T-helper 1 cell (primary cell): ENCODE measurements around the gene CFAP44.
A peak's percentile ranks its signal among the peaks of the same experiment; 100 is the strongest.
"Not testable (repeated sequence)": the region's sequence is repeated elsewhere in the genome, so short reads cannot be mapped to it uniquely, and the experiment has no call there.

ENCODE experiments used
- DNase-seq, 5 donors: peaks; one replicate each; pipeline ENCODE4 v3.0.0-alpha.2; 2012 to 2020
- total RNA-seq, 4 donors: gene quantifications; one replicate each; lab custom pipeline; 2026; lab: John Stamatoyannopoulos, UW

CFAP44 gene, protein sequence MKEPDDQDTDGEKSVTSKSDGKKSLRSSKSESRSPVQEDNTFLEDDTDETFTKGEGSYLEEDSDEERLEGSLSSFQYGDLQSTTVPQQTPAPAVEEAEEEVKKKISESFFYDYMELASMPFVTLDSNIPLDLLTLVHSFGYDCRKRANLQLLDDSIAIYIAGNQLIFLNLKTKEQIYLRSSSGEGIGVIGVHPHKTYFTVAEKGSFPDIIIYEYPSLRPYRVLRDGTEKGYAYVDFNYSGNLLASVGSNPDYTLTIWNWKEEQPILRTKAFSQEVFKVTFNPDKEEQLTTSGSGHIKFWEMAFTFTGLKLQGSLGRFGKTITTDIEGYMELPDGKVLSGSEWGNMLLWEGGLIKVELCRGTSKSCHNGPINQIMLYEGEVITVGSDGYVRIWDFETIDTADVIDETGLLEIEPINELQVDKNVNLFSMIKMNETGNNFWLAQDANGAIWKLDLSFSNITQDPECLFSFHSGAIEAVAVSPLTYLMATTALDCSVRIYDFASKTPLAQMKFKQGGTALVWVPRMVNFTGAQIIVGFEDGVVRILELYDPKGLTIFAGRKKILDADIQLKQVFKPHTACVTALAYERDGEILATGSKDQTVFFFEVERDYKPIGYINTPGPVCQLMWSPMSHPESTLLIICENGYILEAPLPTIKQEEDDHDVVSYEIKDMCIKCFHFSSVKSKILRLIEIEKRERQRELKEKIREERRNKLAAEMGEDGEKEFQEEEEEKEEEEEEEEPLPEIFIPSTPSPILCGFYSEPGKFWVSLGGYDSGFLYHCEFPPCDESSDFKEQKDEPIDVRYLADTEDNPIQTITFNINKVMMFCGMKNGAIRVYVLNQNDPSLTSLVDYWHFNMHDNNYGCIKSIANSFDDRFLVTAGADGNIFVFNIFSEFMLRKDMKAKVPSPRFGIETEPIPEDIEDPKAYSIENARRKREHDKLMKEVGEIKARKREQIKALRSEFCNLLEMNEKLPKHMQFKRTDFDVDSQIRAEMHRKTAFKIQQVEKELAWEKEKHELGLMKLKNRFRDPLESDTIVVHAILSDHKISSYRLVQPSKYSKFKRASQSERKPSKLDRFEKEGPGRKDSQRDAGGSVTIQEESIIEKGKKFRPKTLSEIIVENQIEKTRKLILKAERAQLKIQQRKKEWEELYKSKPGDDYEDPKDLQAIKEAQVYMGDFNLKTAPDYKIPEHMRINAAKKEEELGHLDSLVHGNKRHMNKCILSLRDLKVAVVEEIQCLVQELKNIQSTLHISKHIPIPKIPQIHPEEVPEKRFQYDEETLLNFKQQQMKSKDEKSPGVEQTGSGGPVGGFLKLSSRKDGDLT (N-terminal part only)
- total RNA-seq = 11.4 to 21.1 (median 18.5) reads per million in 4 donors

DNA sequence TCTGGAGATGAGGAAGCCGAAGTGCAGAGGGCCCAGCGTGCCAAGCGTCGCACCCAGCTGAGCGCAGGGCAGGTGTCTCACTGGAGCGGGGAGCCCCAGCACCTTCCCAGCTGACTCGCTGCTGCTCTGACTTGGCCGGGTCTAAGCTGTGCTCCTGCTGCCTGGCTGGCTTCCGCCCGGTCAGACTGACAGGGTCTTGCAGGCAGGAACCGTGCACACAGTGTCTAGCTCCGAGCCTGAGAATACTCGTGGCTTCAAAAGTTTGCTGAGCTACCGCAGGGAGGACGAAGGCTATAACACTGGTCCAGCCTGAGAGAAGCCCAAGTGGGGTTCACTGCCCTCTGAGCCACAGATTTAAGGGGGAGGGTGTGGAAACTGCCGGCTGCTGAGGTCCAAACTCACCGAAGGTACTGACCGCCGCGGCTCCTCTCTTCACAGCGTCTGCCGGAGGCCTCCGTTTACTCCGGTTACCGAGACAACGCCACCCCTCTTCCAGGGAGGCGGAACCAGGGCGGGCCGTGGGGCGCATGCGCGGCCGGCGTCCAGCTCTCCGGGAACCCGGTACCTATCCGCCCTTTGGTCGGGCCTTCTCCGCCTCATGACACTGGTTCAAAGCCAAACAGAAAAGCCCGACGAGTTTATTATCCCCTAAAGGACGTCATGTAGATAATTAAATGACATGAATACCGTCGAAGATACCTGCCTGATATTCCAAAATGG is at the start of gene CFAP44:
TSS of gene CFAP44 (minus strand) at position 443 of the 720 bp plus-strand sequence. CDS start 7,829 bp downstream, outside the sequence.
- peak; percentile 12 to 36 (median 22) for DNase-seq

DNA sequence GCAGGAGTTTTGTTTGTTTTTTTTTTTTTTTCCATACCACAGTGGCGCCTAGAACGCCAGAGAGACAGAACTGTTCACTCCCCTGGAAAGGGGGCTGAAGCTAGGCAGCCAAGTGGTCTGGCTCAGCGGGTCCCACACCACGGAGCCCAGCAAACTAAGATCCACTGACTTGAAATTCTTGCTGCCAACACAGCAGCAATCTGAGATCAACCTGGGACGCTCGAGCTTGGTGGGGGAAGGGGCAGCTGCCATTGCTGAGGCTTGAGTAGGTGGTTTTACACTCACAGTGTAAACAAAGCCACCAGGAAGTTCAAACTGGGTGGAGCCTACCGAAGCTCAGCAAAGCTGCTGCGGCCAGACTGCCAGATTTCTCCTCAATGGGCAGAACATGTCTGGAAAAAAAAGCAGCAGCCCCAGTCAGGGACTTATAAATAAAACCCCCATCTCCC is 43.9 kb upstream of the CFAP44 start:
- DNase-seq = peak in 3 of 5 donors; percentile 10 to 33 (median 14)

DNA sequence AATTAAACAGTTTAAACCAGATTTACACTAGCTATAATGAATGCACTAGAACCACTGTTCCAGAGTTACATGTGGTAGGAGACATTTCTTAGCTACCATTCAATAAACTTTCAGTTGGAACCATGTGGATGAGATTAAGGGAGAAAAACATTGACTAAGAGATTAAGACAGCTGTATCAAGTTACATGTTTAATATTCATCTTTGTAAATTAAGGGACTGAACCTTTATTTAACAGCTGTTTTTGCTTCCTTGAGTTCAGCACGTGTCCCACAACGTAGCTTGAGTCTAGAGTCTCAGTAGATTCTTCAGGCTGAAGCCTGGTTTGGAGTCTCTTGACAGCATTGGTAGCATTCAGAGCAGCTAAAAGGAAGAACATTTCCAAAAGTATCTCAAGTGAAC is 27.2 kb upstream of the CFAP44 start:
- DNase-seq = no peak

DNA sequence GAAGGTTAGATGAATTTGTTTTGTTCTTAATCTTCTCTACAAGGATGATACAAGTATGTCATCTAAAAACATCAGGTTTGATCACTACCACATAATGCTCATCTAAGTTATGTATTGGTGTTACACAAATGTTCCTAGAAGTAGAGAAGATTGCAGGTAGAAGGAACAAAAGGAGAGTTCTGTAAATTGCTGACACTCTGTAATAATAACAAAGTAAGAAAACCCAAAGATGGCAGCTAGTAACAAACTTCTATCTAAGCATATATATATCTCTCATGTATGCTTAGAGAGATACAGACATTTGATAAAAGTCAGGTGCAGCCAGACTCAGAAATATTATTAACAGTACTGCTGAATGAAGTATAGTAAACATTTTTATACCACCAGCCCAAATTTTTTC is 20.2 kb upstream of the CFAP44 start:
- no peak for DNase-seq

DNA sequence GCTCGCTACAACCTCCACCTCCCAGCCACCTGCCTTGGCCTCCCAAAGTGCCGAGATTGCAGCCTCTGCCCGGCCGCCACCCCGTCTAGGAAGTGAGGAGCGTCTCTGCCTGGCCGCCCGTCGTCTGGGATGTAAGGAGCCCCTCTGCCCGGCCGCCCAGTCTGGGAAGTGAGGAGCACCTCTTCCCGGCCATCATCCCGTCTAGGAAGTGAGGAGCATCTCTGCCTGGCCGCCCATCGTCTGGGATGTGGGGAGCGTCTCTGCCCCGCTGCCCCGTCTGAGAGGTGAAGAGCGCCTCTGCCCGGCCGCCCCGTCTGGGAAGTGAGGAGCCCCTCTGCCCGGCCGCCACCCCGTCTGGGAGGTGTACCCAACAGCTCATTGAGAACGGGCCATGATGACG is 17.3 kb upstream of the CFAP44 start:
- DNase-seq = not testable (repeated sequence)

DNA sequence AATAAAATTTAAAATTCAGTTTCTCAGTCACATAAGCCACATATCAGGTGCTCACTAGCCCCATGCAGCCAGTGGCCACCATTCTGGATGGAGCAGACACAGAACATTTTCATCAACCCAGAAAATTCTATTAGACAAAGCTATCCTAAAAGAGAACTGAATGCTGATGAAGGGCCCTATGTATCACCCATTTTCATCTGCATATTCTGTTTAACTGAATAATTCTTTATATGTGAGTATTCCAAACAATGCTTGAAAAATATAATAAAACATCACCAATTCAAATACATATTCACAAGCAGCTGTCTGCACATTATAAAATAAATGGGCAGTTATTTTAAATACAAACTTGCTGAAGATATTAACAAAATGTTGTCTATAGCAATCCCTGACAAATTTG is 14.2 kb upstream of the CFAP44 start:
- DNase-seq = no peak

DNA sequence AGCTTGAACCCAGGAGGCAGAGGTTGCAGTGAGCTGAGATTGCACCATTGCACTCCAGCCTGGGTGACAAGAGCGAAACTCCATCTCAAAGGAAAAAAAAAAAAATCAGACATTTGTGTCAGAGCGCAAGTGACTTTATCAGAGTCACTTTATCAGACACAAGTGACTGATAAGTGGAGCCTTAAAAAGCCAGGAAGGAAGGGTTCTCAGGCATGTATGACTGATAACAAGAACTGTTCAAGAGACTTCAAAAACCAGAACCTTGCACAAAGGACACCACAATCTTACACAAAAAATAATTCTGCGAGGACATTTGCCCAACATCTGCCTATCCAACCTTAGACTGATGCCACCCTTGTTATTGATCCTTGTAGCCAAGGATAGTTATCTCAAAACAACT is 13.3 kb upstream of the CFAP44 start:
- DNase-seq = peak in 1 of 5 donors; percentile 36

DNA sequence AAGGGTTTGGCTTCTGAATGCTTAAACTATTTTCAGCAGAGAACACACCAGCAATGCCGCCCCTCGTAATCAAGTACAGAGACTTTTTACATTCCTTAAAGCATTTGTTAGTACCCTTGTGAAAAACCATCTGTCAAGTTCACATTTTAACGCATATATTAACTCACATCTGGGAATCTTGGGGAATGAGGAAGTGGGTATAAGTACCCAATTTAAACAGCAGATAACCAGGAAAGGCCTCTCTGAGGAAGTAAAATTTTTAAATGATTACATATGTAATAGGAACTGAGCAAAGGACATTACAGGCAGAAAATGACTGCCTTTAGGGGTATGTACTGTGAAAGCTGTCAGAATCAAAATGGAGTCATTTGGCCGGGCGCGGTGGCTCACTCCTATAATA is 12.8 kb upstream of the CFAP44 start:
- no peak for DNase-seq

DNA sequence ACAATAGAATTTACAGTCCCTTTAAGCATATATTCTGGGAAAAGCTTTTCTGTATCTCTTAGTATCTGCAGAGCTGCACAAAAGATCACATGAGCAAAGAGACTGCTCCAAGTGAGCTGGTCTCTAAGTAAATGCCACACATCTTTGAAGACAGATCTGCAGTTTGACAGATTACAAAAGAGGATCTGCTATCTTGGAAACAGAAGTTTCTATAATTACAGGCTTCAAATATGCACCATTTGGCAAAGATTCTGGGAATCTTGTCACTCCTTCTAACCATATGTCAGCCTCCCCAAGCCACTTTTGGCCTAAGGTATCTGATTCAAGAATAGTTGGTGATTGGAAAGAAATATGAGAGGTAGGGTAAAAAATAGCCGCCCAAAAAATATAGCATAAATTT is 9.6 kb upstream of the CFAP44 start:
- no peak for DNase-seq

DNA sequence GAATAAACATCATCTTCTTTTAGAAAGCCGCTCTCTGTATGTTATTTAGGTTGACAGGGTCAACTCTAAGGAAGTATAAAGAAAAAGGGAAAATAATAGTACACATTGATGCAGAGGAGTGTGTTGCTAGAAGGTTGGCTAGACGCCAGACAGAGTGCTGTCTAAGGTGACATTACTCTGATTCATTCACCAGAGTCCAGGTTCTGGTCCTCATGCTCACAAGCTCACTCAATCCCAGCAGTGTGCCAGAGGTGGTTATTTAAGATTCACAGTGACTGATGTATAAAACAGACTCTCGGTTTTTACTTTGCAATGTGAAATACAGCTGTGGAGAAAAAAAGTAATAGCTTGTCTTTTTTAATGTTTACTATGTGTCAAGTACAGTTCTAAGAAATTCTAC is 1.7 kb downstream of the CFAP44 start:
- no peak for DNase-seq

DNA sequence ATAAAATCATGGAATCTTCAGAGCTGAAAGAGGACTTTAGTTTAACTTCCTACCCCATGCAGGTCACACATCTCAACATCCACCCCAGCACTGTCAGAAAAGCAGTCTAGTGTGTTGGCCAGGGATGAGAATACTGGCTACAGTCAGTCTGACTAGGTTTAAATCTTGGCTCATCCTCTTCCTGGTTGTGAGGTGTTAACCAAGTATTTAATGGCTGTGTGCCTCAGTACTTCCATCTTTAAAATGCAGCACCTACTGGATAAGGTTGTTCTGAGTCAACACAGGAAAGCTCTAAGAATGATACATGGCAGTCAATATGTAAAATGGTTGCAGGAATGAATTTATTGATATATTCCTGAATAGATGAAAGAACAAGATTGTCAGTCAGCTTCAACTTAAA is 3.1 kb downstream of the CFAP44 start:
- no peak for DNase-seq

DNA sequence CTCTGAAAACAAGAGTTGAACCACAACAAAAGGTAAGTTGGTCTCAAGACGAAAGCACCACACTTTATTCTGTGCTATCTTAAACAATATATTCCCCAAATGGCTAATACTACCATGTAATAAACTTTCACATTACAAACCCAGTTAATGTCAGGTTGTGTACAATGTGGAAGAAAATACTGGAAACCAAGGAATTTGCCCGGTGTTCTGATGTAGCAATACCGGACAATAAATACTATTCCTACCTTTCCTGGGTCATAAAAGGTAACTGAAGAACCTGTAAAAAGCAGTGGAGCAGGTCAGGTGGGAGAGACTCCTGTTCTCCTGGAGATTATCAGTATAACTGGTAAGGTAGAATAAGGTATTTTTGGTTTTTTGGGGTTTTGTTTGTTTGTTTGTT is 3.9 kb downstream of the CFAP44 start:
- no peak for DNase-seq

DNA sequence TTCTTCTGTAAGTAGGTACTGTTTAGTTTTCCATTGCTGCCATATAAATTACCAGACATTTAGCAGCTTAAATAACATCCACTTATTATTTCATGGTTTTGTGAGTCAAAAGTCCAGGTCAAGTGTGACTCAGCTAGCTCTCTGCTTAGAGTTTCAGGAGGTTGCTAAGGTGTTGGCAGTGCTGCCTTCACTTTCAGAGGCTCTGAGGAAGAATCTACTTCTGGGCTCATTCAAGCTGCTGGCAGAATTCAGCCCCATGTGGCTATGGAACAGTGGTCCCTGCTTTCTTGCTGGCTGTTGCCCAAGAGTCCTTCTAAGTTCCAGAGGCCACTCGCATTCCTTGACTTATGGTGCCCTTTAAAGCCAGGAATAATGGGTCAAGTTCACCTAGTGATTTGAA is 4.5 kb downstream of the CFAP44 start:
- peak in 1 of 5 donors; percentile 7 for DNase-seq

DNA sequence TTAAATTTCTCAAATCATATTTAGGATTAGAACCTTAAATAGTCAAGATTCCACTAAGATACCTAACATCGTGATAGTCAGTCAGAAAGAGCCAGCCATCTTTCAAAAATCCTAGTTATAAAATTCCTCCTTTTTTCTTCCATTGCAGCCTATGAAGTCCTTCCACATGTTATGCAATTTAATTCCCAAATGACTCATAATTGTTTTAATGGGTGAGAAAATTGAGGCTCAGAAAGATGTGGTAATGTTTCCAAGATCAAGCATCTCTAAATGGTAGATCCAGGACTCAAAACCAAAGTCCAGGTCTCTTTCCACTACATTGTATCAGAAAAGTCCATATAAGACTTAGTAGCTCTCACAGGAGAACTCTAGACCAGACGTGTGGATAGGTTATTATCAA is 9.5 kb downstream of the CFAP44 start:
- DNase-seq = no peak

DNA sequence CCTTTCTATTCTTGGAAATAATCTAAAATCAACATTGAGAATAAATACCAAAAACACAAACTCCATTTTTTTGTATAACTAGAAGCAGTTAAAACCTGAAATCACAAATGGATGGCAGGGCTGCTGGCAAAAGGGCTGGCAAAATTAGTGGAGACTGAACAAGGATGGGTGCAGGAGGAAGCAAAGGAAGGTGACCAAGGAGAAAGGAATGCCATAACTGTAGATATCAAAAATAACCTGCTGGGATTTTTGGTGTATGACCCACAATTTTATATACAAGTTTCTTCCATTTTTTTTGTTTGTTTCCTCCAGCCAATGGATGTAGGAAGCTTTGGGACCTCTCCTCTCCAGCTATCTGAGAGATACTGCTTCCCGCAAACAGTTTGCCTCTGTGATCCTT is 12.7 kb downstream of the CFAP44 start:
- no peak for DNase-seq

DNA sequence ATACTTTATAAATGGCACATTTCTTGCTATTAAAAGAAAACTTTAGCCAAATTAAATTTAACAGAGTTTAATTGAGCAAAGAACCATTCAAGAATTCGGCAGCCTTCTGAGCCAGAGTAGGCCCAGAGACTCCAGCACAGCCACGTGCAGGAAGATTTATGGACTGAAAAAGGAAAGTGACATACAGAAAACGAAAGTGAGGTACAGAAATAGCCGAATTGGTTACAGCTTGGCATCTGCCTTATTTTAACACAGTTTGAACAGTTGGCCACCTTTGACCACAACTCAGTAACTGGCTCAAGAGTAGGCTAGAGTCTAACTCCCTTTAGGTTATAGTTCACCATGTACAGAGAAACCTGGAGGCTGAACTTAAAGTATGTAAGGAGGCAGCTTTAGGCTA is 17.6 kb downstream of the CFAP44 start:
- DNase-seq = no peak

DNA sequence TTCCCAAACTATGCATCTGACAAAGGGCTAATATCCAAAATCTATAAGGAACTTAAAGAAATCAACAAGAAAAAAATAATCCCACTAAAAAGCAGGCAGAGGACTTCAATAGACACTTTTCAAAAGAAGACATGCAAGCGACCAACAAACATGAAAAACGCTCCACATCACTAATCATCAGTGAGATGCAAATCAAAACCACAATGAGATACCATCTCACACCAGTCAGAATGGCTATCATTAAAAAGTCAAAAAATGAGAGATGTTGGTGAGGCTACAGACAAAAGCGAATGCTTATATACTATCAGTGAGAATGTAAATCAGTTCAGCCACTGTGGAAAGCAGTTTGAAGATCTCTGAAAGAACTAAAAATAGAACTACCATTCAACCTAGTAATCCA is 20.2 kb downstream of the CFAP44 start:
- no peak for DNase-seq

DNA sequence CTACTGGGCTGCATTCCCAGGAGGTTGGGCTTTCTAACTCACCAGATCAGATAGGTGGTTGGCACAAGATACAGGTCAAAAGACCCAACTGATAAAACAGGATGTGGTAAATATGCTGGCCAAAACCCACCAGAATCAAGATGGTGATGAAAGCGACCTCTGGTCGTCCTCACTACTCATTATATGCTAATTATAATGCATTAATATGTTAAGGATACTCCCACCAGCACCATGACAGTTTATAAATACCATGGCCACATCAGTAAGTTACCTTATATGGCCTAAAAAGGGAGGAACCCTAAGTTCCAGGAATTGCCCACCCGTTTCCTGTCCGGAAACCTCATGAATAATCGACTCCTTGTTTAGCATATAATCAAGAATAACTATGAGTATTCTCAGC is 31.6 kb downstream of the CFAP44 start:
- DNase-seq = no peak

DNA sequence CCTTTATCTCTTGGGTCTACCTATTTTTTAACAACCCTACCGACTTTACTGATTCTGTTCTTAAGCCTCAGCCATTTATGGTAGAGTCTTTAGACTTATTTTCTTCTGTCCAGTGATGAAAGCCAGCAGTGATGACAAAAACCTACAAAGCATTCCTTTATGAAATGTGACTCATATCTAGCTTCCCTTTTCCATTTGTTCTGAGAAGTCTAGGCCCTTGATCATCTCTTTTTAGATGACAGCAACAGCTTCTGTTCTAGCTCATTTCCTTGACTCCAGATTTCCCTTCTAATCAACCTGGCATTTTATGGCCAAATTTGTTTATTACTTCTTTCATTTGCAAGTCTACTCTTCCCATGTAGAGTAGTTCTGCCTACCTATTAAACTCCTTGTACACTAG is 36.1 kb downstream of the CFAP44 start:
- DNase-seq = no peak

DNA sequence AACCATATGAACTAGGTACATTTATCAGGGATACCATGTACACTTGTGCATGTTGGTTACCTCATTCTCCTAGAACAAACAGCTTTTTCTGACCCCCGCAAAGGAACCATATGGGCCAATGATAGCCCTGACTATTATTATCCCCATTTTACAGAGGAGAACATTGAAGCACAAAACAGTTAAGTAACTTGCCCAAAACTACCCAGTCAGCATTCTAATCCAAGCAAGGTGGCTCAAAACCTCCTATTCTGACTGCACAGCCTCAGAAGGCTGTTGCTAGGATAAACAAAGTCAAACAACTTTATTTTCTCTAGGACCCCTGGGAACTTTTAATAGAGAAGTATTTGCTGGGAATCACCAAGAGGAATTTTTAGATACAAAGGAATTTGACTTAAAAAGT is 36.7 kb downstream of the CFAP44 start:
- DNase-seq = no peak
